Left lung (tissue), 10 donors: ENCODE measurements around the gene SMPD1. TPM values are rescaled to one million over a fixed set of nuclear protein-coding genes. Genes with fewer than 3 reads are reported as not detected.

Experiments
- ATAC-seq: fragments of 200-7000 bp; cut with Tn5 transposase; one replicate; pipeline ENCODE4 v1.9.1; 2020; ENCODE audit warnings: moderate library complexity
- DNase-seq, 4 donors: peaks; one replicate each; pipeline ENCODE4 v3.0.0-alpha.2; 2013 to 2020
- H3K27ac ChIP-seq, 2 donors: fragments of 200-600 bp; sonication (generic) in 1 of 2; one replicate each; pipeline versions ENCODE4 v1.5.0 to v1.8.0; 2020 to 2021
- H3K27me3 ChIP-seq, 2 donors: fragments of 200-600 bp; sonication (generic) in 1 of 2; one replicate each; pipeline versions ENCODE4 v1.5.0 to v1.8.0; 2020 to 2021
- H3K36me3 ChIP-seq, 2 donors: fragments of 200-600 bp; sonication (generic) in 1 of 2; one replicate each; pipeline versions ENCODE4 v1.5.0 to v1.8.0; 2020 to 2021
- H3K4me1 ChIP-seq, 2 donors: fragments of 200-600 bp; one replicate each; pipeline ENCODE4 v1.8.0; 2021
- H3K4me3 ChIP-seq, 2 donors: fragments of 200-600 bp; sonication (generic) in 1 of 2; one replicate each; pipeline versions ENCODE4 v1.5.0 to v1.8.0; 2020 to 2021; ENCODE audit warnings: mild to moderate bottlenecking in 1 of 2
- H3K9me3 ChIP-seq, 2 donors: fragments of 200-600 bp; sonication (generic) in 1 of 2; one replicate each; pipeline versions ENCODE4 v1.5.0 to v1.8.0; 2020 to 2021
- CTCF ChIP-seq, 2 donors: fragments of 200-600 bp; sonication (generic) in 1 of 2; IDR thresholded peaks; one replicate each; pipeline versions ENCODE4 v1.5.0 to v1.8.0; 2021; ENCODE audit warnings: antibody characterized with exemption in 2 of 2
- intact Hi-C, 2 donors: fragments of 100-400 bp; cut with DNase I; formaldehyde crosslinking; loops; one replicate each; pipeline versions ENCODE4 v1.11.2 to v1.14.2; 2022
- polyA plus RNA-seq, 6 donors: library from polyadenylated mRNA; unstranded; fragments of 120-200 nt; gene quantifications; one replicate each; pipeline ENCODE4 v1.2.1, GENCODE V29; 2013; ENCODE audit not compliant: insufficient read length in 6 of 6
- total RNA-seq, 2 donors: library from RNA; stranded (reverse); fragmentation: NEBNext Ultra II Directional; extraction: Animal tissue kit (Norgen Biotek cat#: 25700); gene quantifications; one replicate each; pipeline ENCODE4 v1.2.1, GENCODE V29; 2021
- donor health status: DM: no; HTN: yes; CAD: no.
- donor health status: DM: no; HTN: no; CAD: no.

SMPD1 gene
- total and polyA plus RNA-seq, 8 donors, result 18.6 to 79.3 (median 24.1) TPM

- DNase-seq, result no peak
- Histone ChIP-seq H3K4me1 (peaks cover 0 to 5% of the 10 kb centered on the region in 2 donors), H3K27me3 (no peaks in the 10 kb centered on the region), H3K9me3 (no peaks in the 10 kb centered on the region), H3K27ac (no peak overlapping the region), H3K36me3 (peaks cover 0 to 16% of the 10 kb centered on the region in 2 donors), H3K4me3 (no peak overlapping the region)
- TF ChIP-seq CTCF (IDR thresholded peaks at IDR 0.05), result no peak
- intact Hi-C loops, result no loop called here
- no peak for ATAC-seq
These were observed 21.3 kb downstream of the SMPD1 start for GRCh38 chr11:6411594-6412031.

- no peak overlapping the region for H3K4me3 ChIP-seq
- no peak overlapping the region for H3K27ac ChIP-seq
- H3K9me3 ChIP-seq, result no peaks in the 10 kb centered on the region
- TF ChIP-seq CTCF (IDR thresholded peaks at IDR 0.05), result no peak
- ATAC-seq, result no peak
- intact Hi-C loops, result no loop called here
- peaks cover 6 to 17% of the 10 kb centered on the region in 2 donors for H3K4me1 ChIP-seq
- peaks cover 0 to 16% of the 10 kb centered on the region in 2 donors for H3K36me3 ChIP-seq
- H3K27me3 ChIP-seq, result peaks cover 0 to 13% of the 10 kb centered on the region in 2 donors
- DNase-seq, result no peak
These were observed 23.5 kb downstream of the SMPD1 start for GRCh38 chr11:6413791-6414201.

GRCh38 chr11:6414874-6415328, 24.6 kb downstream of the SMPD1 start:
- Histone ChIP-seq H3K27me3 (peaks cover 0 to 24% of the 10 kb centered on the region in 2 donors), H3K4me1 (peaks cover 6 to 24% of the 10 kb centered on the region in 2 donors), H3K9me3 (no peaks in the 10 kb centered on the region), H3K4me3 (no peak overlapping the region), H3K36me3 (peaks cover 0 to 15% of the 10 kb centered on the region in 2 donors), H3K27ac (no peak overlapping the region)
- no peak for TF ChIP-seq CTCF (IDR thresholded peaks at IDR 0.05)
- DNase-seq (no peak), ATAC-seq (no peak)
- intact Hi-C loops, result no loop called here

- DNase-seq (no peak), ATAC-seq (no peak)
- intact Hi-C loops, result no loop called here
- no peaks in the 10 kb centered on the region for H3K9me3 ChIP-seq
- peaks cover 0 to 6% of the 10 kb centered on the region in 2 donors for H3K36me3 ChIP-seq
- H3K4me3 ChIP-seq, result no peak overlapping the region
- H3K27me3 ChIP-seq, result peaks cover 0 to 28% of the 10 kb centered on the region in 2 donors
- H3K27ac ChIP-seq, result no peak overlapping the region
- peaks cover 6 to 25% of the 10 kb centered on the region in 2 donors for H3K4me1 ChIP-seq
- no peak for TF ChIP-seq CTCF (IDR thresholded peaks at IDR 0.05)
These were observed 25.5 kb downstream of the SMPD1 start for GRCh38 chr11:6415797-6416196.

GRCh38 chr11:6417907-6418556, 27.8 kb downstream of the SMPD1 start:
- ATAC-seq (peak; percentile 63), DNase-seq (no peak)
- peaks cover 6 to 25% of the 10 kb centered on the region in 2 donors for H3K4me1 ChIP-seq
- peak overlapping the region; percentile 87 to 89 for H3K27ac ChIP-seq
- H3K9me3 ChIP-seq, result no peaks in the 10 kb centered on the region
- H3K27me3 ChIP-seq, result peaks cover 0 to 34% of the 10 kb centered on the region in 2 donors
- TF ChIP-seq CTCF (IDR thresholded peaks at IDR 0.05), result no peak
- no peaks in the 10 kb centered on the region for H3K36me3 ChIP-seq
- intact Hi-C loops, result no loop called here
- peak overlapping the region; percentile 85 to 92 for H3K4me3 ChIP-seq
